GM10847 (cell line): ENCODE measurements around the gene CPNE2.

Experiments used
- POLR2A ChIP-seq: IDR thresholded peaks from 2 replicates; pipeline ENCODE4 v1.6.1; 2011; ENCODE audit not compliant: insufficient read length; ENCODE audit errors: extremely low read depth

The CPNE2 gene

DNA sequence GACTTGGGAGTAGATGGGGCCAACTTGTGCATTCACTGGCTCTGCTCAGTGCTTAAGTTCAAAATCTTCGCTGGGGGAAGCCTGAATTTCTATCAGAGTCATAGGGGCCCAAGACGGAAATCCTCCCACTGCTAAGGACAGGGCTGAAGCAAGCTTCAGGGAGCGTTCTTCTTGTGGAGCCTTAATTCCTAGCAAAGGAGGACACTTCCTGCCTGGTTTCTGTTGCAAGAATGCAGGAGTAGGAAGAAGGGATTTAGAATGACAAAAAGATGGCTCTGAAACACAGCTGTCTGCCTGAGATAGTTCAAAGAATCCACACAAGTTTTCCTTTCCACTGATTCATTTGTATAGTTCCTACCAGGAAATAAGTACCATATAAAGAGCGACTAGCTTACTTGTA lies 67.1 kb downstream of the CPNE2 start:
- TF ChIP-seq POLR2A: no peak

DNA sequence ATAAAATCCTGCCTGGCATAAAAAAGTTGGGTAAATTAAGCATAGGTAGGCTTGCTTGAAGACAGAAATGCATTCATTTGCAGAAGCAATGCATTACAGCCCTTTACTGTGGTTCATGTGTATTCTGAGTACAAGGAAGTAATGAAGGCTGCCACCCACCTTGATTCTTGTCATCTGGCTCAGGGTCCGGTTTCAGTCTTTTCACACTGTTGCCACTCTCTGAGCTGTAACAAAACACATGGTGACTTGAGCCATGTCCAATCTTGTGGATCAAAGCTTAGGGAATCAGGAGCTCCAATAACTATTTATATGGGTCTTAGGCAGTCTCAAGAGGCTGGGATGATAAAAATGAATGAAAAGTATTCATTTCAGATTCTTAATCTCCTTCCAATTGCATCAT lies 71.5 kb downstream of the CPNE2 start:
- TF ChIP-seq POLR2A: no peak

DNA sequence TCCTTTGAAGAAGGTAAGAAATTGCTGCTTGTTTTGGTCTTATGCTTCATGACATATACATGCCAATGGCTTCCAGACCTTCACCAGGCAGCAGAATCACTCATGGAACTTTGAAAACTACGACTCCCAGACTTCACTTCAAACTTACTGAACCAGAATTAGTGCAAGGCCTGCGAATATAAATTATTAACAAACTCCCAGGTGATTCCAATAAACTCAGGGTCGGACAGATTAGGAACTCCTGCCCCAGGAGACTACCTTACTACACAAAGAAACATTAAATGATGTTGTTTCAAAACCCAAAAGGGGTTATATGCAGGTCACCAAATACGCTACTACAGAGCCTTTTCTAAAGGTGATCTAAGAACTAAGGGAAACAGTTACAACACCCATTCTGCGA lies 73.1 kb downstream of the CPNE2 start:
- no peak for TF ChIP-seq POLR2A

DNA sequence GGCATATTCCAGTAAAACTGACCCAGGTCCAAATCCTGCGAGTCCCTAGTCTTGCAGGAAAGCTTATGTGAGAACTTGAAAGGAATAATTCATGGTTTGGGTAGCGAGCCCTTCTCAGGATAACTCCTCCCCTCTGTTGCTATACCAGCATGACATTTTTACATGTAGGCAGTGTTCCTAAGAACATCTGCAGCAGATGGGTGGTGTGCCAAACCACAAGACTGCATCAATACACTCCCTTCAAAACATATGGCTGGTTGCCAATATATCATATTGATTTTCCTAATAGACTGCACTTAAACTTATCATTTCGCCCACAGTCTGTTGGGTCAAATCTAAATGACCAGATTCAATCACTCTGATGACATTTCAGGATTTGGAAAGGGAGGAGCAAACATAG lies 73.6 kb downstream of the CPNE2 start:
- no peak for TF ChIP-seq POLR2A

DNA sequence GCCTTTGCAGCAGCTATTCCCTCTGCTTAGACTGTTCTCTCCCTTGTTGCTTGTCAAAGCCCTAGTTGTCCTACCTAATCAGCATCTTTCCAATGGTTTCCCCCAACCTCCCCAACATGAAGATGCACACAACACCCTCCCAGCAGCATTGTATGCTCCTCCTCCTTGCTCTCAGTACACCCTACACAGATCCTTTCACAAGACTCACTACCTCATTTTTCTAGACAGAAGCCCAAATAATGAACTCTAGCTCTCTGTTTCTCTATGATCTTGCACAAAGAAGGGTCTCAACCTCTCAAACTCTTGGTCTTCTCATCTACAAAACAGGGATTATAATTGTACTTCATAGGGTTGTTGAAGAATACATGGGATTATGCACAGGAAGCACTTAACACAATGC lies 74.1 kb downstream of the CPNE2 start:
- no peak for TF ChIP-seq POLR2A

DNA sequence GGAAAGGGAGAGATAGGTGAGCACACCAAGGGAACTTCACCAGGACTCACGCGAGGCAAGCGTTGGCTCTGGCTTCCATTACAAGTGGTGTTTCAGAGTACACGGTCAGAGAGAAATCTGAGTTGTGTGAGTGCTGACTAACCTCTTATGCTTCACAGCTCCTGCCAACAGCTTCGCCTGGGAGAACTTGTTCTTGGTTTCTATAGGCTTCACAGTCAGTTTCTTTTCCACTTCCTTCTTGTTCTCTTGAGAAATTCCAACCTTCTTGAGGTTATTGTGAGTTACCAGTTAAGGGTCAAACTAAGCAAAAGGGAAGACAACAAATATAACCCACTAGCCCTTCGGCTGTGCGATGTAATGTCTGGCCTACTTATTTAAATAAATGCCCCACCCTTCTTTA lies 74.6 kb downstream of the CPNE2 start:
- TF ChIP-seq POLR2A: no peak

DNA sequence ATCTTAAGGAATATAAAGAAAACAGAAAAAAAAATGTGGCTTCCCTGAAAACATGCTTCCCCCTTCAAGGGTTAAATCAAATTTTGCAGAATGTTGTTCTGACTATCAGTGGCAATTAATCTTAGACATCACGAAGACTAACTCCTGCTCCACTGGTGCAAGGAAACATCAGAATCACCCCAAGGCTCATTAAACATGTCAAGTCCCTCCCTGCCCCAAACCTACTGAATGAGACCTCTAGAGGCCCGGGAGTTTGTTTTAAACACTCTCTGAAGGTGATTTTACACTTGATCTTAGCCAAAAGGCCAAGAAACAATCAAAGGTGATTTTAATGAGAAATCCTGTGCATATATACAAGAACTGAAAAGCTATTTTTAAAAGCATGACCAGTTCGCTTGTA lies 75.2 kb downstream of the CPNE2 start:
- TF ChIP-seq POLR2A: no peak

DNA sequence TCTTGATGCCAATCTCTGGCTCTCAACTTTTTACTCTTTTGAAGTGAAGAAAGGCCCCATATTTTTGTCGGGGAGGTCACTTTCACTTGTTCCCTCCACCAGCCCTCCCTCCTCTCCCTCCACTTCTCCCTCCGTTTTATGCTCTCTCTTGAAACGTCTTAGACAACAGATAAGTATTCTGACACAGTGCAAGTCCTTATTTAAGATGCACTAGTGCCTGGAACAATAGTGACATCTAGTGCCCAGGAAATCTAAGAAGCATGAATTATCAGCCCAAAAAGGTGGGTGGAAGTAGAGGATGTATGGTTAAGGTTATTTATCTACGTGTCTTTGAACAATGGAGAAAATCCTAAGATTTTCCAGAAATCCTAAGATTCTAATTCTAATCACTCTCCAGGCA lies 75.6 kb downstream of the CPNE2 start:
- no peak for TF ChIP-seq POLR2A

DNA sequence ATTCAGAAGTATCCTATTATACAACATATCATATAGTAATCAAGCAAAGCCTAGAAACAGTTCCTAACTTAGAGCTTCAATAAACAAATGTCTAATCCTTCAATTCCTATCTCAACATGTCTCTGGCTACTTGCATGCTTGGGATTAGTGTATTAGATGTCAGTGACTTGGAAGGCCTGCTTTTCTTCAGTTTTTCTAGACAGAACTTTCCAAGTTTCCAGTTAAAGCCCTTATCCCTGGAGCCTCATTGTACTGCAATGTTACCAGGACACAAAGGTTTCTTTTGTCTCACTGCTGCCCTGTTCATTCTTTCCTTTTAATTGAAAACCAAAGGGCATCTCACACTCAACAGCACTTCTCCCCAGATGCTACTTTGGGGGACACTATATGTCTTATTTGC lies 76.9 kb downstream of the CPNE2 start:
- TF ChIP-seq POLR2A: no peak

DNA sequence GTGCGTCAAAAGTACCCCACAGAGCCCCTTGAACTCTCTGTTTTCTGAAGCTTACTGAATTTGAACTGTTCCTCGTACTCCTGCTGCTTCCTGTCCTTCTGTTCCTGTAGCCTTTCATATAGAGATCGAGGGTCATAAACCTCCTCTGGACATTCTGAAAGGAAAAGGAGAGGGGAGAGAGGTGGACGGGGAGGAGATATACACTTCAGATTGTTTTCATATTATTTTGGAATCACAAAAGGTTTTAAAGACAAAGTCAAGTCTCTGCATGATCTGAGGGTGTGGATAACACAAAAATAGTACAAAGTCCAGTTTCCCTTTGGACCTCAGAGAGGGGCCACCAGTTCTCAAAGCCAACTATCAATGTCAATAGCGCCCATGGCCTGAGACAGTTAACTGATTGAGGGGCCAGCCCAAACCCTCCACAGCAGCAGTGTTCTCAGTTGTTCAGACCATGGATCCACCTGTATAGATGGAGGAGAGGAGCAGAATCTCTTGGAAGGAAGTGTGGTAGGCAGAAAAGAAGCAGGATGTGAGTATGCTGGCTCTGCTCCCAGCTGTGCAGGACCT lies 80.4 kb downstream of the CPNE2 start:
- TF ChIP-seq POLR2A: no peak

DNA sequence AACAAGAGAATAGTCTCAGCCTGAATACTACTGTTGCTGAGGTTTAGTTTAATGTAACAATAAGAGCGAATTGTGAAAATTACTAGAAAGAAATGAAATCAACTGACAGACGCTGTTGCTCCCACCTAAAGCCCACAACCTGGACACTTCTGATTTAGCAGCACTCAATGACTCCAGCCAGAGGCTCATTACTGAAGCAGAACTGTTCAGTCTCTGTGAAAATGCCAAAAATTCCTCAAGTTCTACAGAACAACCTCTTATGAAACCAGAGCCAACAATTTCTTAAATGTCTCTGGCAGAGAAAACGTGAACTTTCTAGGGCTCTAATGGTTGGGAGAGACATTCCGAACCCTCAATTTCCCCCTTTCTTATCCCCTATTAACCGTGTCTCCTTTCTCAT lies 83.5 kb downstream of the CPNE2 start:
- no peak for TF ChIP-seq POLR2A

DNA sequence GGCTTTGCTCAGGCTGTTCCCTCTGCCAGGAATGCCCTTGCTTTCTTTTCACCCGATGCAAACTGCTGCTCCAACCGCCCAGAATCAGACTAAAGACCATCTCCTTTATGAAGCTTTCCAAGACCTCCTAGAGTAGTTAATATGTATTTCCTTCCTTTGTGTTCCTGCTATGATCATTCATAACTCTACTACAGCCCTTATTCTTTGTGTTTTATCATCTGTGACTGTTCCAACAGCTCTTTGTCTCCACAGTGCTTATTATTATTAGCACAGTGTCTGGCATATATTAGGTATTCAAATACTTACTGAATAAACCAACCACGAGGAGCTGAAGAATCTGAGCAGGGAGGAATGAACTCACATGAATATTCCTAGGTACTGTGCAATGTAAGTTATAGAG lies 85.8 kb downstream of the CPNE2 start:
- no peak for TF ChIP-seq POLR2A

DNA sequence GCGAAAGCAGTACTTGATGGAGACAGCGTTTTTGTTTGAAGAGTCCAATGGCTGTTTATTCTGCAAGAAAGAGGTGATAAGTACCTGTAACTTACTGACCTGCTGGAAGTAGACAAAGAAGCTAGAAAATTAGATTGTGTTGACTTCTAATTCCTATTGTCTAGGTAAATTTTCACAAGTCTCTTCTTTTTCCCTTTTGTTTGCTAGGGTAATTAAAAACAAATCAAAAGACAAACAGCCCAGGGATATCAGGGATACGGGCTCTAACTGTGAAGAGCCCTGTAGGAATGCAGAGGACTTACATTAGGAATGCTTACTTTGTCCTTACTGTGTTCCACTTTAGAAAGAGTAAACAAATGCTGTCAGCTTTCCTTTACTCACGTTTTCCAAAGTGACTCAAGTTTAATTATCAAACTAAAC lies 86.4 kb downstream of the CPNE2 start:
- TF ChIP-seq POLR2A: no peak

DNA sequence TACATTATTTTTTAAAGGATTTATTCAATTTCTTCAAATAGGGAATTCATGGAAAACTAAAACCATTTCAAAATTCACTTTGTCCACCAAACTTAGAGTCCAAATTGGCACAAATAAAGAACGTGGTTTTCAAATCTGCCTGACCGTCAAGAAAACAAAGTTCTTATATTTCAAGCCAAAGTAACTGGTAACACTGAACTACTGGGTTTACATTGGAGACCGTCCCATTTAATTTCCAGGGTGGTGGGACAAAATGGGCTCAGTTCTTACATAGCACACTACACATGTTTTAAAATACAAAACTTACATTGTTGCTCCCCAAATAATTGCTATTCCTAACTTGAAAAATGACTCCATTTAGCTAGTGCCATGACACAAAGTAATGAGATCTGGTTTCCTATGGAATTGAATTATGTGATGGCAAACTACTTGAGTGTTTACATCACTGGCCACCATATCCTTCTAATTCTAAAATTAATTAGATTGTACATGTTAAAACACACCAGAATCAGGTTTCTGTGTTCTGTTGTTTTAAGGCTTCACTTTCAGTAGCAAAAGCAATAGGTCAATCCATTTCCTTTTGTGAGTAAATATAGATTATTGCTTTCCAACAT lies 86.9 kb downstream of the CPNE2 start:
- no peak for TF ChIP-seq POLR2A

DNA sequence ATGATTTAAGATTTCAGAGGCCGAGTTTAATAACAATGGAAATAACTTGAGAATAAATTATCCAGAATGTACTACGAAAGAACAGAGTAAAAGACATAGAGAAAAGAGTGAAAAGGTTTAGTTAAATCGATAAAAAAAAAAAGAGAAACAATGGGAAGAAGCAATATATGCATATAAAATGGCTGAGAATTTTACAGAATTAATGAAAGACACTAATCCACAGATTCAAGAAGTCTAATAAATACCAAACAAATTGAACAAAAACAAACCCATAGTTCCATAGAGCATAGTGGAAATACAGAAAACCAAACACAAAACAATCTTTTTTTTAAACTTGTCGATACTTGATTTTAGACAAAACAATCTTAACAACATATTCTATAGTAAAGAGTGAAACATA lies 91.7 kb downstream of the CPNE2 start:
- TF ChIP-seq POLR2A: no peak

DNA sequence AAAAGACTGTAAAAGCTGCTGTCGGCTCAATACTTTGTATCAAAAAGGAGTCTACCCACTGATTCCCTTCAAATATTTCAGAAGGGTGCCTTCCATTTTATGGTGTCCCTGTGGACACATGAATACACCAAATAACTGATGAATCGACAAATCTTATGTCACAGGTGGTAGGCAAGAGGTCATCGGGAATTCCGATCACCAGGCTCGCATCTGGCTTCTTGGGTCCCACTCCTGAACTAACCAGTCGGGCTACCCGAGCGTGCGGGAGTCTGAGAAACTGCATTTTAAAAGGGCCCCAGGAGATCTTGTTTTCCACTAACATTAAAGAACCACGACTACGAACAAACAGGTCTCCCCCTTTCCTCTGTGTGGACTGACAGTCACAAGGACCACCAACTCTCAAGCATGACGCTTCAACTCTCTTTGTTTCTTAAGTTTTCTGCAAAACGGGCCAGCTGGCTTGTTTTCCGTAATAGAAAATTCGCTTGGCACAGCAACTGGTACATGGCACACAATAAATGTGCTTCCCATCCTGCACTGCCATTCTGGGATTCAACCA lies 92.6 kb downstream of the CPNE2 start:
- TF ChIP-seq POLR2A: no peak

DNA sequence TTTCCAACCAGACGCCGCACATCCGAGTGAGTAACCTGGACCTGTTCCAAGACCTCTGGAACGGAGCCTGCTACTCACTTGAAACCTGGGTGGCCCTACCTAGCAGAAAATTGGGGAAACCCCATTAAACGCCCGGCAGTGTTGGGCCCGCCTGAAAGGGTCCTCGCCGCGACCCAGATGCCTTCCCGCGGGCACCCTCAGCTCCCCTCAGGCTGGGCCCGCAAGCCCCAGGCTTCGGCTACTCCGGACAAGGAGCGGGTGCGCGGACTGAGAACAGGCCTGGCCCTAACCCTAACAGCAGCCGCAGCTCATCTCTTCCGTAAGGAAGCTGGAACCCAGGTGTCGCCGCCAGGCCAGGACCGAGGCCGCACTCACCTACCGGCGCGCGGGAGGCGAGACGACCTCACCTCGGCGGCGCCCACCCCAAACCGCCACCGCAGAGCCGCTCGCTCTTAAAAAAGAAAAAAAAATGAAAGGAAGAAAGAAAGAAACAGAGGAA lies 93.1 kb downstream of the CPNE2 start:
- TF ChIP-seq POLR2A: no peak
